Uterus (tissue), 2 donors: Measurements from ENCODE around the gene KLF13.

Experiments used
- POLR2A ChIP-seq, 2 donors: fragments of 450-650 bp; IDR thresholded peaks; one replicate each; pipeline ENCODE4 v1.6.1; 2016; ENCODE audit warnings: antibody characterized with exemption in 2 of 2, mild to moderate bottlenecking in 1 of 2, moderate library complexity in 1 of 2
- TF ChIP-seq, protein P1 (sequence below), 4 experiments: fragments of 200-600 bp in 2 of 4; fragments of 450-650 bp in 2 of 4; sonication (generic) in 2 of 4; IDR thresholded peaks; one replicate each; pipeline ENCODE4 v1.5.1; 2016 to 2019; ENCODE audit warnings: antibody characterized with exemption in 4 of 4, mild to moderate bottlenecking in 2 of 4, moderate library complexity in 1 of 4

DNA sequence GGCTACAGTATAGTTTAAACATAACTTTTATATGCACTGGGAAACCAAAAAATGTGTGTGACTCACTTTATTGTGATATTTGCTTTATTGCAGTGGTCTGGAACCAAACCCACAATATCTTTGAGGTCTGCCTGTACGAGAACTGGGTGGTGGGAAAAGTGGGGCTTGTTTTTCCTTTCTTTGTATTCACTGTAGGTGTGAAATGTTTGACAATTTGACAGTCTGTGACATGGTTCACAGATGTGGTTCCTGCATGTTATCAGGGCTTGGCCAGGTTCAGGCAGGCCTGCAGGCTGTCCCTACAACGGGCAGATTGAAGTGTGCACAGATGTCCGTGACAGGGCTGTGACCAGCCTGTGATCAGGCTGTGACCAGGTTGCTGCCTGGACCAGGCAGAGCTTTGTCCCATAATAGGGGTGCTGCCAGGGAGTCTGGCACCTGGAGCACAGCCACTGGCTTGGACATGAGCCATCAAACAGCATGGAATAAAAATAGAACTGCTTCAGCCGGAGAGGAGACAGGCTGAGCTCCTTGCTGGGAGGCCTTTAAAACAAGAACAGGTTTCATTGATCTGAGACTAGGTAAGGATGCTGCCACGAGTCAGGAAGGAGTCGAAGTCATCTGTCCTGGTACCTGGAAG is 61.0 kb downstream of the KLF13 start:
- TF ChIP-seq, protein P1, sequence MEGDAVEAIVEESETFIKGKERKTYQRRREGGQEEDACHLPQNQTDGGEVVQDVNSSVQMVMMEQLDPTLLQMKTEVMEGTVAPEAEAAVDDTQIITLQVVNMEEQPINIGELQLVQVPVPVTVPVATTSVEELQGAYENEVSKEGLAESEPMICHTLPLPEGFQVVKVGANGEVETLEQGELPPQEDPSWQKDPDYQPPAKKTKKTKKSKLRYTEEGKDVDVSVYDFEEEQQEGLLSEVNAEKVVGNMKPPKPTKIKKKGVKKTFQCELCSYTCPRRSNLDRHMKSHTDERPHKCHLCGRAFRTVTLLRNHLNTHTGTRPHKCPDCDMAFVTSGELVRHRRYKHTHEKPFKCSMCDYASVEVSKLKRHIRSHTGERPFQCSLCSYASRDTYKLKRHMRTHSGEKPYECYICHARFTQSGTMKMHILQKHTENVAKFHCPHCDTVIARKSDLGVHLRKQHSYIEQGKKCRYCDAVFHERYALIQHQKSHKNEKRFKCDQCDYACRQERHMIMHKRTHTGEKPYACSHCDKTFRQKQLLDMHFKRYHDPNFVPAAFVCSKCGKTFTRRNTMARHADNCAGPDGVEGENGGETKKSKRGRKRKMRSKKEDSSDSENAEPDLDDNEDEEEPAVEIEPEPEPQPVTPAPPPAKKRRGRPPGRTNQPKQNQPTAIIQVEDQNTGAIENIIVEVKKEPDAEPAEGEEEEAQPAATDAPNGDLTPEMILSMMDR (IDR thresholded peaks at IDR 0.05), result no peak
- TF ChIP-seq POLR2A (IDR thresholded peaks at IDR 0.05), result no peak
